ENCODE results near the gene GPHB5. TPM values are rescaled to one million over a fixed set of nuclear protein-coding genes. Genes with fewer than 3 reads are reported as not detected.
"Not testable (repeated sequence)": the region's sequence is repeated elsewhere in the genome, so short reads cannot be mapped to it uniquely, and the experiment has no call there.

Gene GPHB5
- total and polyA plus RNA-seq, 2 of the 13 experiments (the other 11 are each of a cell fraction or from before 2014, with no cell fraction given), result not detected

- in situ Hi-C loops (cut with HindIII; ENCODE audit: extremely low pct_ligation_motif_present, low pct_unique_long_range_greater_than_20kb), result no loop called here
- 31% methylated on average over 8 of the region's 8 CpGs for WGBS (ENCODE audit: low lambda C conversion rate)
- Histone ChIP-seq H3K9me3 (ENCODE audit: low read length) (no peaks in the 10 kb centered on the region), H3K27ac (ENCODE audit: extremely low read length, insufficient read depth, low read length) (no peak overlapping the region), H3K4me1 (ENCODE audit: insufficient read depth, low read length) (no peaks in the 10 kb centered on the region), H3K79me2 (ENCODE audit: insufficient read depth, low read length) (no peaks in the 10 kb centered on the region), H4K20me1 (ENCODE audit: insufficient read depth, low read length) (no peaks in the 10 kb centered on the region), H3K36me3 (replicated peaks in 1 of 2; ENCODE audit: control insufficient read depth in 1 of 2, insufficient read depth in 2 of 2, low read length in 2 of 2) (no peaks in the 10 kb centered on the region), H2AFZ (ENCODE audit: low read length) (no peak overlapping the region), H3K27me3 (ENCODE audit: control insufficient read depth in 1 of 2, insufficient read depth in 2 of 2, low read length in 2 of 2) (no peaks in the 10 kb centered on the region; a peak in 1 of 5 replicates), H3K4me3 (replicated peaks in 1 of 3; ENCODE audit: insufficient read depth in 1 of 3, low read depth in 2 of 3, low read length in 3 of 3) (no peak overlapping the region), H3K4me2 (ENCODE audit: low read depth, low read length) (no peak overlapping the region), H3K9ac (ENCODE audit: insufficient read depth, low read depth, low read length) (no peak overlapping the region)
- intact Hi-C loops (cut with micrococcal nuclease; ENCODE audit: unreplicated experiment), result no loop called here
- ChIA-PET POLR2A (no interaction called here), CTCF (ENCODE audit: low intra/inter-chr PET ratio, low total read pairs) (no interaction called here)
- no TSS peak for BruUV-seq (replicated peaks)
- ATAC-seq (no peak), FAIRE-seq (no peak), DNase-seq (ENCODE audit: low spot score) (no peak)
- TF ChIP-seq CREB1 (IDR thresholded peaks at IDR 0.05) (0 out of 2 replicates have a peak, but pooled peaks have one; percentile 15), CREB1 (CRISPR knock-in tag; IDR thresholded peaks at IDR 0.05) (no peak), MTA1 (CRISPR knock-in tag; IDR thresholded peaks at IDR 0.05; ENCODE audit: borderline replicate concordance) (no peak)
Observed at GRCh38 chr14:63282997-63283883, 35.5 kb downstream of the GPHB5 start.

- ATAC-seq; H3K4me1 ChIP-seq (ENCODE audit: insufficient read depth, low read length); H3K27ac ChIP-seq (ENCODE audit: extremely low read length, insufficient read depth, low read length); H3K4me3 ChIP-seq (replicated peaks in 1 of 3; ENCODE audit: insufficient read depth in 1 of 3, low read depth in 2 of 3, low read length in 3 of 3); H2AFZ ChIP-seq (ENCODE audit: low read length); H3K9ac ChIP-seq (ENCODE audit: insufficient read depth, low read depth, low read length); FAIRE-seq; BruUV-seq (replicated peaks); H3K36me3 ChIP-seq (replicated peaks in 1 of 2; ENCODE audit: control insufficient read depth in 1 of 2, insufficient read depth in 2 of 2, low read length in 2 of 2); H3K79me2 ChIP-seq (ENCODE audit: insufficient read depth, low read length); DNase-seq (ENCODE audit: low spot score); H3K9me3 ChIP-seq (ENCODE audit: low read length); CTCF ChIA-PET (ENCODE audit: low intra/inter-chr PET ratio, low total read pairs); H4K20me1 ChIP-seq (ENCODE audit: insufficient read depth, low read length); POLR2A ChIA-PET; H3K4me2 ChIP-seq (ENCODE audit: low read depth, low read length); H3K27me3 ChIP-seq (ENCODE audit: control insufficient read depth in 1 of 2, insufficient read depth in 2 of 2, low read length in 2 of 2): not testable (repeated sequence)
- 4% methylated on average over 4 of the region's 4 CpGs for WGBS (ENCODE audit: low lambda C conversion rate)
- intact Hi-C loops (cut with micrococcal nuclease; ENCODE audit: unreplicated experiment), result loop anchor here (10.0 kb wide), 1 partner anchor 235 kb away; the partner anchor contains the start of gene KCNH5
- in situ Hi-C loops (cut with HindIII; ENCODE audit: extremely low pct_ligation_motif_present, low pct_unique_long_range_greater_than_20kb), result loop anchor here (5.0 to 10.0 kb wide), 3 partner anchors 103 to 1118 kb away; partner anchors contain the start of gene KCNH5
Observed at GRCh38 chr14:63279933-63280332, 38.8 kb downstream of the GPHB5 start.
